Measurements from ENCODE around the gene GALNT6. TPM values are rescaled to one million over a fixed set of nuclear protein-coding genes. Genes with fewer than 3 reads are reported as not detected.

GALNT6 gene
- total and polyA plus RNA-seq, 9 of the 15 experiments (the other 6 are each of a cell fraction or from before 2014, with no cell fraction given) = 1.5 to 8.6 (median 5.1) TPM

- TF ChIP-seq ZBTB11 (CRISPR knock-in tag; IDR thresholded peaks at IDR 0.05) (no peak), SRSF7 (optimal IDR thresholded peaks at IDR 0.05; ENCODE audit: low read depth, low read length) (no peak), IFI16 (CRISPR knock-in tag; IDR thresholded peaks at IDR 0.05) (no peak), MNT (conservative IDR thresholded peaks at IDR 0.05) (no peak), STAT5A (IDR thresholded peaks at IDR 0.05; ENCODE audit: borderline replicate concordance, low read length) (no peak), ELF4 (CRISPR knock-in tag; IDR thresholded peaks at IDR 0.05) (no peak), HSF4 (CRISPR knock-in tag; IDR thresholded peaks at IDR 0.05; ENCODE audit: borderline replicate concordance) (no peak)
Observed at GRCh38 chr12:51403159-51403558, 12.0 kb upstream of the GALNT6 start (continued).
